Peyer's patch (tissue), 4 donors: ENCODE results near the gene GALNT1. TPM values are rescaled to one million over a fixed set of nuclear protein-coding genes. Genes with fewer than 3 reads are reported as not detected.

Experiments
- DNase-seq, 3 donors: peaks; one replicate each; pipeline ENCODE4 v3.0.0-alpha.2; 2017 to 2019
- H3K27ac ChIP-seq, 4 donors: fragments of 200-600 bp; sonication (generic); one replicate each; pipeline ENCODE4 v1.5.1; 2016 to 2019
- H3K27me3 ChIP-seq, 2 donors: fragments of 200-600 bp; sonication (generic); one replicate each; pipeline ENCODE4 v1.5.1; 2019
- H3K36me3 ChIP-seq, 3 donors: fragments of 200-600 bp; sonication (generic); one replicate each; pipeline ENCODE4 v1.5.1; 2016 to 2019
- H3K4me1 ChIP-seq, 4 donors: fragments of 200-600 bp; sonication (generic); one replicate each; pipeline ENCODE4 v1.5.1; 2016 to 2019
- H3K4me3 ChIP-seq, 4 donors: fragments of 200-600 bp; sonication (generic); 1 replicate in 3 of 4; 2 replicates in 1 of 4; pipeline ENCODE4 v1.5.1; 2016 to 2019; ENCODE audit warnings: mild to moderate bottlenecking in 1 of 4
- H3K9me3 ChIP-seq, 4 donors: fragments of 200-600 bp; sonication (generic); one replicate each; pipeline ENCODE4 v1.5.1; 2016 to 2019; ENCODE audit warnings: mild to moderate bottlenecking in 1 of 4
- CTCF ChIP-seq, 6 experiments: fragments of 450-650 bp in 4 of 6; fragments of 200-600 bp in 2 of 6; sonication (generic) in 1 of 6; IDR thresholded peaks; one replicate each; pipeline ENCODE4 v1.5.1; 2017 to 2019; ENCODE audit warnings: antibody characterized with exemption in 6 of 6, mild to moderate bottlenecking in 3 of 6, moderate library complexity in 1 of 6
- POLR2A ChIP-seq, 2 donors: fragments of 450-650 bp; IDR thresholded peaks; one replicate each; pipeline ENCODE4 v1.5.1; 2017; ENCODE audit warnings: antibody characterized with exemption in 2 of 2, mild to moderate bottlenecking in 2 of 2, moderate library complexity in 2 of 2
- total RNA-seq, 4 donors: library from RNA; depleted of rRNA; stranded (reverse); fragments of >200 nt; gene quantifications; one replicate each; pipeline ENCODE4 v1.1.0, GENCODE V29; 2016

GALNT1 gene
- total RNA-seq, 4 donors from 2014 or later, result 30.5 to 87.6 (median 70.7) TPM

GRCh38 chr18:35584735-35585134, 3.2 kb downstream of the GALNT1 start:
- Histone ChIP-seq H3K36me3 (no peaks in the 10 kb centered on the region), H3K9me3 (peaks cover 0 to 8% (median 0%) of the 10 kb centered on the region in 4 donors), H3K27ac (no peak overlapping the region), H3K27me3 (no peaks in the 10 kb centered on the region), H3K4me1 (peaks cover 0 to 17% (median 3%) of the 10 kb centered on the region in 4 donors), H3K4me3 (no peak overlapping the region)
- DNase-seq, result no peak
- TF ChIP-seq POLR2A (IDR thresholded peaks at IDR 0.05) (no peak), CTCF (IDR thresholded peaks at IDR 0.05) (no peak)

- DNase-seq, result no peak
- Histone ChIP-seq H3K4me3 (no peak overlapping the region), H3K27me3 (no peaks in the 10 kb centered on the region), H3K9me3 (peaks cover 0 to 8% (median 0%) of the 10 kb centered on the region in 4 donors), H3K36me3 (no peaks in the 10 kb centered on the region), H3K4me1 (peaks cover 0 to 15% (median 3%) of the 10 kb centered on the region in 4 donors), H3K27ac (no peak overlapping the region)
- no peak for TF ChIP-seq CTCF (IDR thresholded peaks at IDR 0.05)
- TF ChIP-seq POLR2A (IDR thresholded peaks at IDR 0.05), result no peak
These were observed 4.1 kb downstream of the GALNT1 start for GRCh38 chr18:35585608-35586007.

- Histone ChIP-seq H3K9me3 (peaks cover 0 to 8% (median 0%) of the 10 kb centered on the region in 4 donors), H3K27me3 (no peaks in the 10 kb centered on the region), H3K4me1 (peaks cover 0 to 7% (median under 1%) of the 10 kb centered on the region in 4 donors), H3K27ac (no peak overlapping the region), H3K36me3 (no peaks in the 10 kb centered on the region), H3K4me3 (no peak overlapping the region)
- DNase-seq, result no peak
- TF ChIP-seq CTCF (IDR thresholded peaks at IDR 0.05) (no peak), POLR2A (IDR thresholded peaks at IDR 0.05) (no peak)
These were observed 6.6 kb downstream of the GALNT1 start for GRCh38 chr18:35588122-35588521.

DNA sequence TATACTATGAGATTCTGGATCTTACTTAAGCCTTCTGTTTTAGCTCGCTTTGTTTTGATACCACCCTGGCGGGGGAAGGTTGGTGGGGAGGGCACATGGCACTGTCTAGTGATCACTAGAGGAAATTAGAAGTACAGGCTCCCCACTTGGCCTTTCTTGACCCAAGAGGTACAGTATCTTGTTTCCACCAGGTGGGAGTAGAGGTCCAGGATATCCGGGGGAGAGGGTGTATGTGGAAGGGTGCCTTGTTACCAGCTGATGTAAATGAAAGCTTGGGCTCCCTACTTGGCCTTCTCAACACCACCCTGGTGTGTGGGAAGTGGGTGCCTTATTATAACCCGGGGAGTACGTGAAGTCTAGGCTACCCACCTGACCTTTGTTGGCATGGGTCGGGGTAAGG, 7.5 kb downstream of the GALNT1 start:
- DNase-seq, result peak in 2 of 3 donors; percentile 40 to 55
- TF ChIP-seq POLR2A (IDR thresholded peaks at IDR 0.05) (no peak), CTCF (IDR thresholded peaks at IDR 0.05) (peak in 4 of 6 experiments; percentile 15 to 28 (median 23))
- H3K36me3 ChIP-seq, result no peaks in the 10 kb centered on the region

DNA sequence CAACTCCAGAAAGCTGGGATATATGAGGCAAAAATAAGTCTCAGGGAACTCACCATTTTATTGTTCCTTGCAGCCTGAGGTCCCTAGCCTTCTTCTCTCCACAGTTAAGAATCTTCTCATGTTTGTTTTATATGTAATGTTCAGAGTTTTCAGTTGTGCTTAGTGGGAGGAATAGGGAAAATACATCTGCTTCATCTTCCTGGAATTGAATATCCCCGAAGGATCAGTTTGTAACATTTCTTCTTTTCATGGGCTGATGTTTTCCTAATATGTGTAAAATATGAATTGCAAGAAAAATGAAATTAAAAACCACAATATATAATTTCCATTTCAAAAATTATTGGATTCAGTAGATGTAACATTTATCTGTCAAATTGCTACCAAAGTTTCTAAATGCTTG, 8.0 kb downstream of the GALNT1 start:
- Histone ChIP-seq H3K4me1 (peaks cover 0 to 4% (median 0%) of the 10 kb centered on the region in 4 donors), H3K4me3 (no peak overlapping the region), H3K27me3 (no peaks in the 10 kb centered on the region), H3K9me3 (peaks cover 0 to 8% (median 0%) of the 10 kb centered on the region in 4 donors), H3K36me3 (no peaks in the 10 kb centered on the region), H3K27ac (no peak overlapping the region)
- no peak for DNase-seq
- TF ChIP-seq POLR2A (IDR thresholded peaks at IDR 0.05), result no peak
- TF ChIP-seq CTCF (IDR thresholded peaks at IDR 0.05), result no peak

More for the DNA sequence above, 7.5 kb downstream of the GALNT1 start:
- H3K4me3 ChIP-seq, result no peak overlapping the region
- no peaks in the 10 kb centered on the region for H3K4me1 ChIP-seq
- H3K9me3 ChIP-seq, result peaks cover 0 to 8% (median 0%) of the 10 kb centered on the region in 4 donors
- no peak overlapping the region for H3K27ac ChIP-seq
- H3K27me3 ChIP-seq, result no peaks in the 10 kb centered on the region

DNA sequence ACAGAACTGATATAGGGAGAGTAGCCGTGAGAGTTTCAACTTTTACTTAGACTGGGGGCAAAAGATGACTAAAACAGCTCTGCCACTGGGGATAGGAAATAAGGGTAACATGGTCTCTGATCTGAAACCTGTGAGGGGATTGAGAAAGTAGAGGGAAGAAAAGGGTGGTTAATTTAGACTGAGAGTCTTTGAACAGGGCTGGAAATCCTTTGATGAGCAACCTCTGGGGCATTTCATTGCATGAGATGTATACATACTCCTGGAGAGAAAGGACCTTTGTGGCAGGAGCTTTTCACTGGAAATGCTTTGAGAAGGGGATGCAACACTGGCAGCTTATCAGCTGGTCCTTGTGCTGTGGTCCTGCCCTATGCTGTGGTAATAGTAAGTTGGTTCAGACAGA, 9.4 kb downstream of the GALNT1 start:
- DNase-seq, result no peak
- Histone ChIP-seq H3K9me3 (peaks cover 0 to 8% (median 0%) of the 10 kb centered on the region in 4 donors), H3K4me3 (no peak overlapping the region), H3K36me3 (no peaks in the 10 kb centered on the region), H3K4me1 (peaks cover 0 to 5% (median 0%) of the 10 kb centered on the region in 4 donors), H3K27ac (no peak overlapping the region), H3K27me3 (no peaks in the 10 kb centered on the region)
- no peak for TF ChIP-seq CTCF (IDR thresholded peaks at IDR 0.05)
- no peak for TF ChIP-seq POLR2A (IDR thresholded peaks at IDR 0.05)
